Fibroblast of upper back skin (primary cell): ENCODE results near the gene SLC25A42.
A peak's percentile ranks its signal among the peaks of the same experiment; 100 is the strongest.
"Not testable (repeated sequence)": the region's sequence is repeated elsewhere in the genome, so short reads cannot be mapped to it uniquely, and the experiment has no call there.

ENCODE experiments used
- DNase-seq: peaks from one replicate; pipeline ENCODE4 v3.0.0-alpha.2; 2013

Gene SLC25A42

DNA sequence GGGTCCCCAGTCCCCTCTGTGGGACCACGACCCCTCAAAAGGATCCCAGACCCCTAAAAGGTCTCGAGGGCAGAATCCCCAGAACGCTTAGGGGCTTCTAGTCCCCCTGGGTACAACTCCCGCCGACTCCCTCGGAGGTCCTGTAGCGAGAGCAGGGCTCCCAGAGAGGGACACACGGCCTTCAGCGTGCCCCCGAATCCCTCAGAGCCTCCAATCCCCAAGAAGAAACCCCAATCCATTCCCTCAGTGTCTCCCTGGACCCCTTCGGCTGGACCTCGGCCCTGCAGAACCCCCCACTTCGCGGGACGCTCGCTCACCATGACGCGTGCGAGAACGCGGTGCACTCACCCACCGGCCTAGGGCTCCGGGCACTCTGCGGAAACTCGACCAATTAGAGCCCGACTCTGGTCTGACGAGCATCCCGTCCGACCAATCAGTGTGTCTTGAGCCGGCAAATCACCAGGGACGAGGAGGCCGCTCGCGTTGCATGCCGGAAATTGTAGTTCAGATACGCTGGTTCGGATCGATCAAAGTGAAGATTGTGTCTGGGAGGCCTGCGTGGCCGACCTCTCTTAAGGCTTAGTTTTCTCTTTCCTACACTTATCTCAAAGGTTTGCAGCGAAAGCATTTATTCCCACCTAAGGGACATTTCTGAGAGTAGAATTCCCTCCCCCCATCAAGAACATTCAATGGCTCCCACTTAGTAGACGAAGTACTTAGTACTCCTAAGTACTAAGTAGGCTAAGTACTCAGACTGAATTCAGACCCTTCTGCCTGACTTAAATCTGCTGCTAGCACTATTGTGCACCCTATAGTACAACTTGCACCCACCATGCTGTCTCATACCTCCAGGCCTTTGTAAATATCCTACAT lies 74.6 kb downstream of the SLC25A42 start, which contains the start of gene TMEM161A:
TSS of gene TMEM161A (minus strand) at position 370 of the 873 bp plus-strand sequence. CDS start at position 320, 50 bp downstream.
- peak; percentile 99 for DNase-seq

DNA sequence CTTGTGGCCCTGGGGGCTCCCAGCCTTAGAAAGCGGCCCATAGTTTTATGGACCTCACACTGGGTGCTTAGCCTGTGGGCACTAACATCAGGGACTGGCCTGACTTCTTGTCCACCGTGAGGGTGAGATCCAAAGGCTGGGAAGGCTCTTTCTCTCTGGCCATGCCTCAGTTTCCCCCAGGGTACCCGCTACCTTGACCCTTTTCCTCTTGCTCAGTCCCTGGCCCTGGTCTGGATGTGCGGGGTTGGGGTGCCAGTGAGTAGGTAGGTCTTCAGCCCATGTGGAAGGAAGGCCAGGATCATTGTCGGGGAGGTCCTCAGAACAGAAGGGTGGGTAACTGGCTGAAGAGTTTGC lies 76.1 kb downstream of the SLC25A42 start:
- no peak for DNase-seq

DNA sequence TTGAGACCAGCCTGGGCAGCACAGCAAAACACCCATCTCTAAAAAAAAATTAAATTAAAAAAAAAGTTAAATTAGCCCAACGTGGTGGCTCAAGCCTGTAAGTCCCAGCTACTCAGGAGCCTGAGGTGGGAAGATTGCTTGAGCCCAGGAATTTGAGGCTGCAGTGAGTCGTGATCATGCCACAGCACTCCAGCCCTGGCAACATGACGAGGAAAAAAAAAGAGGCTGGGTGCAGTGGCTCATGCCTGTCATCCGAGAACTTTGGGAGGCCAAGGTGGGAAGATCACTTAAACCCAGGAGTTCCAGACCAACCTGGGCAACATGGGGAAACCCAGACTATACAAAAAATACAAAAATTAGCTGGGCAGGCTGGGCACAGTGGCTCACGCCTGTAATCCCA lies 76.7 kb downstream of the SLC25A42 start:
- DNase-seq: no peak

- DNase-seq: no peak
These were observed 78.6 kb downstream of the SLC25A42 start for GRCh38 chr19:19142347-19142746.

DNA sequence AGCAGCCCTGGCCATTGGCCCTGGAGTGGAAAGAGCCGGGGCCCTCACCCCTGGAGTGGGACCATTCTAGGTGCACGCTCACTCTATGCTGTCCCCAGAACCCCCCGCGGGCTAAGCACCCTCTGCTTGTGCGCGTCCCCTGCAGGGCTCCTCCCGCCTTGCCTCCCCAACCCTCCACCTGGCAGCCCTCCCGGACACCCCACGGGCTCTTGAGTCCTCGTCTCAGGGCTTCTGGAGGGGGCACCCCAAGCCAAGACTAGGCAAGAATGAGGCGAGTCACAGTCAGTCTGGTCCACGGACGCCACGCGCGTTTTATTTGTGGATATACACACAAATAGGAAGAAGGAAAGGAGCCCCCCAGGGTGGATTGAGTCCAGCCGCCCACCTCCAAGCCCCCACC lies 81.5 kb downstream of the SLC25A42 start:
- DNase-seq: no peak

DNA sequence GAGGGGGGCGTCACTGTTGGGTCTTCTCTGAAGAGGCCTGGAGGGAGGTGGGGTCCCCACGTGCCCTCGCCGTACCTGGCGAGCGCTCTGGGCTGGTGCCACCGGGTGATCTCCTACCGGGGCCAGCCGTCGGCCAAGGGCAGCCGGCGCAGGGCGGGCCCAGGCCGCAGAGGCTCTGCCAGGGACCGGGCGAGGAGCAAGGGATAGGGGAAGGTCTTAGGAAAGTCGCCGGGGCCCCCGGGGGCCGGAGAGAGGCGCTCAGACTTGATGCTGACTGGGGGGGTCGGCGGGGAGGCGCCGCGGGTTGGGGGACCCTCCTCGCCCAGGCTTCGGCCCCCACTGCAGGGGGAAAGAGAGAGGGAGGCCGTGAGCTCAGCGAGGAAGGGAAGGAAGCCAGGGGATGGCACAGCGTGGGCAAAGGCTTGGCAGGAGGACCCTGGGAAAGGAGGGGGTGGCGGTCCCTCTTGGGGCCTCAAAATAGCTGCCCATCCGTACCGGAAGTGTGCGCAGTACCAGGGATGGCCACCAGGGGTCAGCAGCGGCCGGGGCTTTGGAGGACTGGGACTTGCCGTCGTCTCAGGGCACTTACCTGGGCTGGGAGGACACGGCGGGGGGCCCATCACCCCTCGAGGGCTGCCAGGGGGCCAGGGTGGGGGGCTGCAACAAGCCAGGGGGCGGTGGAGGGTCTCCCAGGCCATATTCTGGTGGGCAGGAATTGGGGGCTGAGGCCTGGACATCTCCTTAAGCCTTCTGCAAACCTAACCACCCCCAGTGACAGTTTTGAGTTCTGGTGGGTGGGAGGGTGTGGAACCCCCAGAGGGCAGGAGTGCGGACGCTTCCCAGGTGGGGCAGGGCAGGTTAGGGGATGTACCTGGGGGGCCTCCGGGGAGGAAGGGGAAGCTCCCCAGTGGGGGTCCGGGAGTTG lies 82.2 kb downstream of the SLC25A42 start:
- DNase-seq: peak; percentile 52

DNA sequence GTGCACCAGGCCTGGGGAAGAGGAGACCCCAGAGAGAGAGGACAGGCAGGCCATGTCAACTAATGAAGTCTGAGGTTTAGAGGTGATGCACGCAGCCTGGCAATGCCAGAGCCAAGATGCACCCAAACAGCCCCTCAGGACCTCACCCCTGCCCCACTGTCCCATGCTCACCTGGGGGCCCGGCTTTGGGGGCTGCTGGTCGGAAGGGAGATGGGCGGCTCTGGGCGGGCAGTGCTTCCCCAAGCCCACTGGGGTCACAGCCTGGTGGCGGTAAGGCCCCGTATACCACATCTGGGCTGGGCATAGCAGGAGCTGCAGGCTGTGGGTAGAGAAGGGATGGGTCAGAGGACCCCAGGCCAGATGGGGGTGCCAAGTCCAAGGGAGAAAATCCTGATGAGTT lies 83.1 kb downstream of the SLC25A42 start:
- DNase-seq: no peak

DNA sequence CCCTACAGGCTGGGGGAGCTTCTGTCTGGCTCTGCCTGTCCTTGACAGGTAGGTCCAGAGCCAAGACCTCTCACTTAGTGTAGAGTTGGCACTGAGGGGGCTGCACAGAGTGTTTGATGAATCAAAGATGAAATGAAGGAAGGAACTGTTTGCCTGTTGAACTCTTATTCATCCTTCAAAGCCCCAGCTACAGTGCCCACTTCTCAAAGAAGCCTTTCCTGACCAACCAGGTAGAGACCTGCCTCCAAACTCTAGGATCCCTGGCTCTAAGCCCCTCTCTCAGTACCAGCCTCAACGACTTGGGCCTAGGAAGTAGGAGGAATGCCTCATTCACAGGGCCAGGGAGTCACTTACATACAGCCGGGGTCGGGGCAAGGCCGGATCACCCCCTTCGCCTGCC lies 83.5 kb downstream of the SLC25A42 start:
- DNase-seq: no peak

DNA sequence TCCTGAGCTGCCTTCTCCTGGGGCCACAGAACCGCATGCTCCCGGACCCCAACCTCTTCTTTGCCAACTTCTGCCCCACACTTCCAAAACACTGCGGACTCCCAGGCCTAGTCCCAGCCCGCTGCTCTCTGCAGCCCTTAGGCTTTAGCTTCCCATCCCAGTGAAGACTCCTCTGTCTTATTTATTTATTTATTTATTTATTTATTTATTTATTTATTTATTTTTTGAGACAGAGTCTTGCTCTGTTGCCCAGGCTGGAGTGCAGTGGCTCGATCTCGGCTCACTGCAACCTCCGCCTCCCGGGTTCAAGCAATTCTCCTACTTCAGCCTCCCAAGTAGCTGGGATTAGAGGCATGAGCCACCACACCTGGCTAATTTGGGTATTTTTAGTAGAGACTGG lies 84.7 kb downstream of the SLC25A42 start:
- not testable (repeated sequence) for DNase-seq

DNA sequence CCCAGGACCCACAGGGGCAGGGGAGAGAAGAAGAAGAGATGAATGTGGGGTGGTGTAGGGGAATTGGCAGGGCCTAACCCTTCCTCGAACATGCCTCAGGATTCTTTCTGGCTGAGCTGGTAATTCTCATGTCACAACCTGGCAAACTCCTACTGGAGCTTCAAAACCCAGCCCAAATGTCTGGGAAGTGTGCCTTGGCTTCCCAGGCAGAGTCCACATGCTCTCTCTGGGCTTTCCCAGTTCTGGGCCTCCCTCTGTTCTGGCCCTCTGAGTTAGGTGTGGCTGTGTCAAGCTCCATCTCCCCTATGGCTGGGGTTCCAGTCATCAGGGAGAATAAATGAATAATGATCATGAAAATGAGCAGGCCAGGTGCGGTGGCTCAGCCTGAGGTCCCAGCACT lies 85.6 kb downstream of the SLC25A42 start:
- no peak for DNase-seq

- DNase-seq: no peak
These were observed 87.6 kb downstream of the SLC25A42 start for GRCh38 chr19:19151418-19151817.

- no peak for DNase-seq
These were observed 89.0 kb downstream of the SLC25A42 start for GRCh38 chr19:19152668-19153384.

- no peak for DNase-seq
These were observed 91.1 kb downstream of the SLC25A42 start for GRCh38 chr19:19154768-19155494.

DNA sequence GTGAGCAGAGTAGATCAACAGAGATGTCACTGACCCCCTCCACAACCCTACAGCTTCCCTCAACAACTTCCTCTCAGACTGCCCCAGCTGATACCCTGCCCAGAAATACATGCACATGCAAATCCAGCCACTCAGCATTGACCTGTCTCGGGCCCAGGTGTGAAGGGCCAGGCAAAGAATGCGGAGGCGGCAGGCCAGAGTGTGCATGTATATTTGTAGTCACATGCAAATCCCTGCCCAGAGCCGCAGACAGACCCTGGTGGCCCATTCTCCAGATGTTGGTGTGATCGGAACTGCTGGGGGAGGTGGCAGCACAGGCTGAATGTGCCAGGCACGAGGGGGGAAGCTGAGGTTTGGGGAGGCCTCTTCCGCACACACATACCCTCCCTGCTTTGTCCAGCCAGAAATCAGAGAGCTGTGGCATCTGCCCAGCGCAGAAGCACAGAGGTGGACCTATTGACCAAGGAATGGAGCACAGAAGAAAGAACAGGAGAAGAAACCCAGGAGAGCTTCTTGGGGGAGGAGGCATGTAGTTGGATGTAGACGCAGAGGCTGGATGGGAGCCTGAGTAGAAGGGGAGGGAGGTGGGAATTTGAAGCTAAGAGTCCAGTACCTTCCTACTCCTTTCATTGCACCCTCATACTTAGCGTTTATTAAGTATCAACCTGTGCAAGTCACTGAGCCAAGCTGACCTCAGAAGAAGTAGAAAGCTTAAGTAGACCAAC lies 91.9 kb downstream of the SLC25A42 start:
- DNase-seq: no peak

- DNase-seq: no peak
These were observed 94.0 kb downstream of the SLC25A42 start for GRCh38 chr19:19157808-19158207.

- DNase-seq: no peak
These were observed 95.7 kb downstream of the SLC25A42 start for GRCh38 chr19:19159534-19159933.

GRCh38 chr19:19160461-19161035 lies 96.8 kb downstream of the SLC25A42 start:
- DNase-seq: no peak

DNA sequence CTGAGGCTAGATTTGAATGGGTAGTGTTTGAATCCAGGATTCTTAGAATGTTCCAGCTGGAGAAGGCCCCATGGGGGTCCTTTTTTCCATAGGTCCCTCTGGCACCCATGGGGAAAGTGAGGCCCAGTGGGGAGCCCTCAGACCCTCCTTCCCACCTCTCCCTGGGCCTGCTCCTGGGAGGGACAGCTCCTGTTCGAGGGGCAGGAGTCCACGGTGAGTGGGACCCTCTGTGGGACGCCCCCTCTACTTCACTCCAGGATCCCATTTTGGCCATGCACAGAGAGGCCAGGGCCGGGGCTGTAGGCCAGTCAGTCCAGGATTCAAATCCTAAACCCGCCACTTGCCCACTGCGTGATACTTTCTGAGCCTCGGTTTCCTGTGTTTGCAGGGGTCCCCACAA lies 98.7 kb downstream of the SLC25A42 start:
- DNase-seq: no peak
